Measurements from ENCODE around the gene CALML5. TPM values are rescaled to one million over a fixed set of nuclear protein-coding genes. Genes with fewer than 3 reads are reported as not detected.

CALML5 gene
- total RNA-seq, 1 experiment from 2014 or later, result not detected

DNA sequence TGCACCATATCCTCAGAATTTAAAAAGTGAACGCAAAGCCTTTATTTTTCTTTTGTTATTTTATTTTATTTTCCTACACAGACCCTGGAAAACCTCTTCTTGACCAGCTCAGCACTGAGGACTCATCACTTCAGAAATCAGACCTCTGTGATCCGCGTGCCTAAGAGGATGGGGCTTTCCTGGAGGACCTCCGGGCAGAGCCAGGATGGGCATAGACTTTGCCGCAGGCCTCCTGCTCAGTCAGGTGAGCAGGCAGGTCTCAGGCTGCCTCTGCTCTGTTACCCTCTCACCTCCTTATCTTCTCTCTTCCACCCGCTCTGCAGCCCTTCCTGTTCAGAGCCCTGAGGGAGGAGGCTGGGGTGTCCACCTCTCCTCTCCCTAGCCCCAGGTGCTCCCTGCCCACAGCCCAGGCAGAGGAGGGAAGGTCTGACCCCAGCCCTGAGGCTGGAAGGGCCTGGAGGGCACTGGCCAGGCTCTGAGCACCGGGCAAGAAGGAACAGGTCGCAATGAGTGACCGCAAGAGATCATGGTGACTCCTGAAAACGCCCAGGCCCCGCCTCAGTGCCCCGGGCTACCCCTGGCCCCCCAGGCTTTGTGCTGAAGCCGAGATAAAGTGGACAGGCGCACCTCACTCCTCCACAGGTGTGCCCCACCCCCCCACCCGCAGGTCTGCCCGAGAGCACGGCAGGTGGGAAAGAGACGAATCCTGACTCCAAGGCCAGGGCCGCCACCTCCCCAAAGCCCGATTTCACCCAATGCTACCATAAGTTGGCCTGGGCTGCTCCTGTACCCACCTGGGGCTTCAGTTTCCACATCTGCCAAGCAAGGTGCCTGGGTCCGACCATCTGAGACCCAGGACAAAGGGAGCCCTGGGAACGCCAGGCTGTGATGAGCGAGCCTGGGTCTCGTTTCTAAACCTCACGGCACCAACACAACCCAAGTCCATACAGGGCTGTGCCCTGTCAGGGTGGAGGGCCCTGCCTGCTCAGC lies 2.8 kb downstream of the CALML5 start:
- no peak for ATAC-seq
- Histone ChIP-seq H2AFZ (ENCODE audit: low read length) (no peak overlapping the region), H3K27me3 (ENCODE audit: low read length) (no peaks in the 10 kb centered on the region), H3K4me1 (ENCODE audit: insufficient read depth, low read length) (peaks cover 11% of the 10 kb centered on the region; the same call in 1 of the 2 replicates), H3K9me3 (ENCODE audit: low read length) (no peaks in the 10 kb centered on the region), H4K20me1 (ENCODE audit: low read length) (no peaks in the 10 kb centered on the region), H3K4me3 (ENCODE audit: low read length) (no peak overlapping the region), H3K36me3 (ENCODE audit: low read depth, low read length) (no peaks in the 10 kb centered on the region), H3K9me2 (replicated peaks; ENCODE audit: low read length) (no peaks in the 10 kb centered on the region), H3K27ac (ENCODE audit: low read length) (no peak overlapping the region), H3K79me2 (ENCODE audit: low read length) (no peaks in the 10 kb centered on the region), H3K9ac (ENCODE audit: low read length) (no peak overlapping the region), H3K4me2 (ENCODE audit: low read length) (no peak overlapping the region), H3F3A (ENCODE audit: low read length, unreplicated experiment) (no peaks in the 10 kb centered on the region)
- BruUV-seq (replicated peaks), result no TSS peak
- POLR2A ChIA-PET (ENCODE audit: unreplicated experiment), result no interaction called here
- intact Hi-C loops (cut with micrococcal nuclease), result no loop called here
- CTCF ChIA-PET, result interaction anchor here (0.5 kb wide), 1 partner anchor 50 kb away, joined by 3 read pairs; no protein-coding TSS in a partner anchor
- no peak for TF ChIP-seq CTCF (conservative IDR thresholded peaks at IDR 0.05; ENCODE audit: low read depth, low read length)
- TF ChIP-seq EZH2 (IDR thresholded peaks at IDR 0.05; ENCODE audit: low read length, unreplicated experiment), result no peak
- TF ChIP-seq EZH2phosphoT487 (IDR thresholded peaks at IDR 0.05; ENCODE audit: borderline replicate concordance, low read length), result no peak
- no peak for DNase-seq

GRCh38 chr10:5494611-5495010 lies 4.8 kb downstream of the CALML5 start:
- peaks cover 12% of the 10 kb centered on the region; the same call in 1 of the 2 replicates for H3K4me1 ChIP-seq (ENCODE audit: insufficient read depth, low read length)
- TF ChIP-seq CTCF (conservative IDR thresholded peaks at IDR 0.05; ENCODE audit: low read depth, low read length), result no peak
- TF ChIP-seq EZH2 (IDR thresholded peaks at IDR 0.05; ENCODE audit: low read length, unreplicated experiment), result no peak
- TF ChIP-seq EZH2phosphoT487 (IDR thresholded peaks at IDR 0.05; ENCODE audit: borderline replicate concordance, low read length), result no peak
- BruUV-seq (replicated peaks), result no TSS peak
- intact Hi-C loops (cut with micrococcal nuclease), result no loop called here
- no peaks in the 10 kb centered on the region for H3K9me2 ChIP-seq (replicated peaks; ENCODE audit: low read length)
- ChIA-PET POLR2A (ENCODE audit: unreplicated experiment) (no interaction called here), CTCF (no interaction called here)
- H3K4me3 ChIP-seq (ENCODE audit: low read length), result no peak overlapping the region
- H3K4me2 ChIP-seq (ENCODE audit: low read length), result no peak overlapping the region
- no peaks in the 10 kb centered on the region for H3K9me3 ChIP-seq (ENCODE audit: low read length)
- H3K9ac ChIP-seq (ENCODE audit: low read length), result no peak overlapping the region
- ATAC-seq (no peak), DNase-seq (no peak)
- H3K27ac ChIP-seq (ENCODE audit: low read length), result no peak overlapping the region
- no peaks in the 10 kb centered on the region for H4K20me1 ChIP-seq (ENCODE audit: low read length)
- H2AFZ ChIP-seq (ENCODE audit: low read length), result no peak overlapping the region
- H3F3A ChIP-seq (ENCODE audit: low read length, unreplicated experiment), result no peaks in the 10 kb centered on the region
- no peaks in the 10 kb centered on the region for H3K79me2 ChIP-seq (ENCODE audit: low read length)
- H3K27me3 ChIP-seq (ENCODE audit: low read length), result no peaks in the 10 kb centered on the region
- H3K36me3 ChIP-seq (ENCODE audit: low read depth, low read length), result no peaks in the 10 kb centered on the region

DNA sequence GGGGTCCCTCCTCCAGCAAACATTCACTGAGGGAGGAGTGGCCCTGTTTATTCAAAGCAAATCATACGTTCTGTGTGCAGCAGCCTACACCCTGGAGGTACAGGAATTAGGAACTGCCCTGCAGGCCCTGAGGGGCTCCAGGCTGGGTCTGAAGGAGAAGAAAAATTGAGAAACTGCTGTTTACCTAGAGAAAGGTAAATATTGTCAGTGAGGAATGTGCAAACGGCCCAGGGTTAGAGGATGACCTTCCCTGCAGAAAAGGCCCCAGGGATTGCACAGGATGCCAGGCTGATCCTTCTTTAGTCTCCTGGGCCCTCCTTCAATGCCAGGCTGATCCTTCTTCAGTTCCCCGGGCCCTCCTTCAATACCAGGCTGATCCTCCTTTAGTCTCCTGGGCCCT lies 5.7 kb downstream of the CALML5 start:
- BruUV-seq (replicated peaks), result no TSS peak
- Histone ChIP-seq H3K27ac (ENCODE audit: low read length) (no peak overlapping the region), H3K9me3 (ENCODE audit: low read length) (no peaks in the 10 kb centered on the region), H3K4me2 (ENCODE audit: low read length) (no peak overlapping the region), H4K20me1 (ENCODE audit: low read length) (no peaks in the 10 kb centered on the region), H3K27me3 (ENCODE audit: low read length) (no peaks in the 10 kb centered on the region), H3K4me1 (ENCODE audit: insufficient read depth, low read length) (peaks cover 20% of the 10 kb centered on the region), H3F3A (ENCODE audit: low read length, unreplicated experiment) (no peaks in the 10 kb centered on the region), H3K9ac (ENCODE audit: low read length) (no peak overlapping the region), H2AFZ (ENCODE audit: low read length) (no peak overlapping the region), H3K36me3 (ENCODE audit: low read depth, low read length) (no peaks in the 10 kb centered on the region), H3K79me2 (ENCODE audit: low read length) (no peaks in the 10 kb centered on the region), H3K4me3 (ENCODE audit: low read length) (no peak overlapping the region), H3K9me2 (replicated peaks; ENCODE audit: low read length) (no peaks in the 10 kb centered on the region)
- DNase-seq (peak; percentile 43), ATAC-seq (peak; percentile 60)
- POLR2A ChIA-PET (ENCODE audit: unreplicated experiment), result no interaction called here
- CTCF ChIA-PET, result no interaction called here
- intact Hi-C loops (cut with micrococcal nuclease), result no loop called here
- no peak for TF ChIP-seq CTCF (conservative IDR thresholded peaks at IDR 0.05; ENCODE audit: low read depth, low read length)
- no peak for TF ChIP-seq EZH2 (IDR thresholded peaks at IDR 0.05; ENCODE audit: low read length, unreplicated experiment)
- no peak for TF ChIP-seq EZH2phosphoT487 (IDR thresholded peaks at IDR 0.05; ENCODE audit: borderline replicate concordance, low read length)
